ENCODE data around the gene ERBB3.

The ERBB3 gene

GRCh38 chr12:56129206-56129941 lies 49.4 kb downstream of the ERBB3 start:
- TF ChIP-seq, protein P1, sequence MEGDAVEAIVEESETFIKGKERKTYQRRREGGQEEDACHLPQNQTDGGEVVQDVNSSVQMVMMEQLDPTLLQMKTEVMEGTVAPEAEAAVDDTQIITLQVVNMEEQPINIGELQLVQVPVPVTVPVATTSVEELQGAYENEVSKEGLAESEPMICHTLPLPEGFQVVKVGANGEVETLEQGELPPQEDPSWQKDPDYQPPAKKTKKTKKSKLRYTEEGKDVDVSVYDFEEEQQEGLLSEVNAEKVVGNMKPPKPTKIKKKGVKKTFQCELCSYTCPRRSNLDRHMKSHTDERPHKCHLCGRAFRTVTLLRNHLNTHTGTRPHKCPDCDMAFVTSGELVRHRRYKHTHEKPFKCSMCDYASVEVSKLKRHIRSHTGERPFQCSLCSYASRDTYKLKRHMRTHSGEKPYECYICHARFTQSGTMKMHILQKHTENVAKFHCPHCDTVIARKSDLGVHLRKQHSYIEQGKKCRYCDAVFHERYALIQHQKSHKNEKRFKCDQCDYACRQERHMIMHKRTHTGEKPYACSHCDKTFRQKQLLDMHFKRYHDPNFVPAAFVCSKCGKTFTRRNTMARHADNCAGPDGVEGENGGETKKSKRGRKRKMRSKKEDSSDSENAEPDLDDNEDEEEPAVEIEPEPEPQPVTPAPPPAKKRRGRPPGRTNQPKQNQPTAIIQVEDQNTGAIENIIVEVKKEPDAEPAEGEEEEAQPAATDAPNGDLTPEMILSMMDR (IDR thresholded peaks at IDR 0.05; ENCODE audit: extremely low read depth, missing control alignments), result no peak
- peak; percentile 65 for DNase-seq (ENCODE audit: low spot score)

GRCh38 chr12:56129942-56130495 lies 50.1 kb downstream of the ERBB3 start:
- no peak for DNase-seq (ENCODE audit: low spot score)
- TF ChIP-seq, protein P1 (IDR thresholded peaks at IDR 0.05; ENCODE audit: extremely low read depth, missing control alignments), result no peak

DNA sequence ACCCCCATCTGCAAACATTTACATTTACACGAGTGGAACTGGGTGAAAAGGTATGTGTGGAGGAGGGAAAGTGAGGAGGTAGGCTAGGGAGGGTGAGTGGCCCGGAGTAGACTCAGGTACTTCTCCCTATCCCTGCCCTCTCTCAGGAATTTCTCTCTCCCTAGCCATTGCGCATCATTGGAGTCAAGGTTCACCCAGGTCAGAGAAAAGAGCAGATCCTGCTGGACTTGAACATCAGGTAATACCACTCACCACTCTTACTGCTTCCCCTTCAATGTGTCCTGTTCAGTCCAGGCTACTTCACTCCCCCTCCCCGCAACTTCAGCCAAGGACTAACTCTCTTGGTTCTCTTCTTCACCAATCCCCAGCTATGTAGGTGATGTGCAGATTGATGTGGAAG lies 50.9 kb downstream of the ERBB3 start:
- DNase-seq (ENCODE audit: low spot score), result no peak
- TF ChIP-seq, protein P1 (IDR thresholded peaks at IDR 0.05; ENCODE audit: extremely low read depth, missing control alignments), result no peak

- TF ChIP-seq, protein P1 (IDR thresholded peaks at IDR 0.05; ENCODE audit: extremely low read depth, missing control alignments), result no peak
- no peak for DNase-seq (ENCODE audit: low spot score)
Observed at GRCh38 chr12:56134897-56135296, 54.9 kb downstream of the ERBB3 start.

- TF ChIP-seq, protein P1 (IDR thresholded peaks at IDR 0.05; ENCODE audit: extremely low read depth, missing control alignments), result no peak
- no peak for DNase-seq (ENCODE audit: low spot score)
Observed at GRCh38 chr12:56137853-56138571, 58.0 kb downstream of the ERBB3 start.

DNA sequence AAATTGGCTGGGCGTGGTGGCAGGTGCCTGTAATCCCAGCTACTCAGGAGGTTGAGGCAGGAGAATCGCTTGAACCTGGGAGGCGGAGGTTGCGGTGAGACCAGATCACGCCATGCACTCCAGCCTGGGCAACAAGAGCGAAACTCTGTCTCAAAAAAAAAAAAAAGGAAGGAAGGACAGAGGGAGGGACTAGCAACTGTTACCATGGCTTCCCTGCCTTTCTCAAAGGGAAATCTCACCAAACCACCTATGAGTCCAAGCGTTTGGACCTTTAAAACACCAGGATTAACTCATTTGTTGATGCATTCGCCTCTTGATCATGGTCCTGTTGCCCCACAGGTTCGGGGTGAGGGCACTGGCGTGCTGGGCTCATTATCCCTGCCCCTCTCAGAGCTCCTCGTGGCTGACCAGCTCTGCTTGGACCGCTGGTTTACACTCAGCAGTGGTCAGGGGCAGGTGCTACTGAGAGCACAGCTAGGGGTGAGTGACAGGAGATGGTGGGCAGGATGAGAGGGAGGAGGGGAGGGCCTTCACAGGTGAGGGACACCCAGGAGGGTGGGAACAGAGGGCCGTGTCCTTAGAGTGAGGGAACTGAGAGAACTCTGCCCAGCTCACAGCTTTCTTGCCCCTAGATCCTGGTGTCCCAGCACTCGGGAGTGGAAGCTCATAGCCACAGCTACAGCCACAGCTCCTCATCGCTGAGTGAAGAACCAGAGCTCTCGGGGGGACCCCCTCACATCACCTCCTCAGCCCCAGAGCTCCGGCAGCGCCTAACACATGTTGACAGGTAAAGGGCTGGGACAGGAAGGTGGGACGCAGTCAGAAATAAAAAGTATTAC lies 62.2 kb downstream of the ERBB3 start:
- TF ChIP-seq, protein P1 (IDR thresholded peaks at IDR 0.05; ENCODE audit: extremely low read depth, missing control alignments), result no peak
- DNase-seq (ENCODE audit: low spot score), result no peak
